IMR-90 (cell line): ENCODE data around the gene GPR158. TPM values are rescaled to one million over a fixed set of nuclear protein-coding genes. Genes with fewer than 3 reads are reported as not detected.

Experiments
- ATAC-seq: fragments of 200-7000 bp; cut with Tn5 transposase; 2 replicates; pipeline ENCODE4 v1.9.1; 2020; ENCODE audit warnings: low read depth, mild to moderate bottlenecking, moderate library complexity
- BruUV-seq: library from RNA; stranded (reverse); fragments of 400-500 nt; replicated peaks from 2 replicates; lab custom pipeline; 2021; lab: Mats Ljungman, UMichigan
- CTCF ChIA-PET: fragments of 300-600 bp; formaldehyde crosslinking; extraction: SDS; loops from one replicate; lab custom pipeline; 2021; ENCODE audit warnings: antibody characterized with exemption; lab: Yijun Ruan, JAX
- POLR2A ChIA-PET: fragments of 300-600 bp; sonication (Branson Sonifier 250); formaldehyde crosslinking; loops from one replicate; lab custom pipeline; 2022; ENCODE audit warnings: antibody characterized with exemption; ENCODE audit not compliant: unreplicated experiment; lab: Charles Lee
- DNase-seq: peaks from one replicate; pipeline ENCODE4 v3.0.0; 2013
- H2AFZ ChIP-seq: replicated peaks from 2 replicates; pipeline ENCODE3; 2013; ENCODE audit warnings: low read length, mild to moderate bottlenecking; ENCODE audit not compliant: poor library complexity
- H2AK5ac ChIP-seq: 2 replicates; pipeline ENCODE4 v1.6.1; 2013; ENCODE audit warnings: low read depth, low read length, inconsistent platforms
- H2AK9ac ChIP-seq: replicated peaks from 2 replicates; pipeline ENCODE3; 2013; ENCODE audit warnings: mild to moderate bottlenecking, low read depth, low read length, moderate library complexity; ENCODE audit not compliant: poor library complexity
- H2BK120ac ChIP-seq: 2 replicates; pipeline ENCODE4 v1.6.1; 2013; ENCODE audit warnings: low read depth, low read length, inconsistent platforms
- H2BK15ac ChIP-seq: 3 replicates; pipeline ENCODE4 v1.6.1; 2013; ENCODE audit warnings: low read depth, low read length, inconsistent platforms
- H2BK20ac ChIP-seq: 2 replicates; pipeline ENCODE4 v1.6.1; 2013; ENCODE audit warnings: low read depth, mild to moderate bottlenecking, inconsistent platforms, low read length, moderate library complexity
- H2BK5ac ChIP-seq: 2 replicates; pipeline ENCODE4 v1.6.1; 2013; ENCODE audit warnings: mild to moderate bottlenecking, low read depth, low read length, inconsistent platforms; ENCODE audit not compliant: poor library complexity, severe bottlenecking
- H3K14ac ChIP-seq: replicated peaks from 2 replicates; pipeline ENCODE4 v1.6.1; 2013; ENCODE audit warnings: low read depth, low read length, inconsistent platforms
- H3K18ac ChIP-seq: 2 replicates; pipeline ENCODE4 v1.6.1; 2013; ENCODE audit warnings: low read depth, low read length, control low read depth
- H3K23ac ChIP-seq: 2 replicates; pipeline ENCODE4 v1.6.1; 2013; ENCODE audit warnings: low read depth, low read length, inconsistent platforms
- H3K27ac ChIP-seq: 2 replicates; pipeline ENCODE4 v1.5.1; 2013; ENCODE audit warnings: mild to moderate bottlenecking, control low read depth, low read length; ENCODE audit not compliant: insufficient read depth
- H3K27me3 ChIP-seq: 2 replicates; pipeline ENCODE4 v1.6.1; 2013; ENCODE audit warnings: low read length; ENCODE audit not compliant: control insufficient read depth, insufficient read depth
- H3K36me3 ChIP-seq: 2 replicates; pipeline ENCODE4 v1.6.1; 2013; ENCODE audit warnings: low read length, mixed read lengths; ENCODE audit not compliant: control insufficient read depth, insufficient read depth
- H3K4ac ChIP-seq: 2 replicates; pipeline ENCODE4 v1.6.1; 2013; ENCODE audit warnings: low read depth, low read length, inconsistent platforms
- H3K4me1 ChIP-seq: 2 replicates; pipeline ENCODE4 v1.6.1; 2013; ENCODE audit warnings: low read length, mixed read lengths; ENCODE audit not compliant: control insufficient read depth, insufficient read depth
- H3K4me2 ChIP-seq: 2 replicates; pipeline ENCODE4 v1.6.1; 2013; ENCODE audit warnings: low read depth, mild to moderate bottlenecking, control low read depth, low read length, moderate library complexity
- H3K4me3 ChIP-seq: 2 replicates; pipeline ENCODE4 v1.5.1; 2013; ENCODE audit warnings: low read depth, mild to moderate bottlenecking, control low read depth, low read length, moderate library complexity; ENCODE audit not compliant: insufficient read depth
- H3K56ac ChIP-seq: 2 replicates; pipeline ENCODE4 v1.6.1; 2013; ENCODE audit warnings: low read length, inconsistent platforms; ENCODE audit not compliant: insufficient read depth; ENCODE audit errors: extremely low read depth
- H3K79me1 ChIP-seq, 2 experiments: 2 replicates each; pipeline ENCODE4 v1.6.1; 2013; ENCODE audit warnings: low read length in 2 of 2, inconsistent platforms in 1 of 2, low read depth in 1 of 2
- H3K9ac ChIP-seq: 2 replicates; pipeline ENCODE4 v1.6.1; 2013; ENCODE audit warnings: low read depth, low read length, control low read depth
- H3K9me1 ChIP-seq: 2 replicates; pipeline ENCODE4 v1.6.1; 2013; ENCODE audit warnings: low read length, inconsistent platforms; ENCODE audit not compliant: insufficient read depth
- H3K9me3 ChIP-seq: 2 replicates; pipeline ENCODE4 v1.6.1; 2013; ENCODE audit warnings: low read length; ENCODE audit not compliant: control insufficient read depth, insufficient read depth
- H4K20me1 ChIP-seq: 2 replicates; pipeline ENCODE4 v1.6.1; 2013; ENCODE audit warnings: low read length, inconsistent platforms; ENCODE audit not compliant: insufficient read depth
- H4K5ac ChIP-seq: 2 replicates; pipeline ENCODE4 v1.6.1; 2013; ENCODE audit warnings: mild to moderate bottlenecking, low read depth, low read length, control low read depth
- H4K8ac ChIP-seq, 2 experiments: 2 replicates each; pipeline ENCODE4 v1.6.1; 2013; ENCODE audit warnings: low read depth in 2 of 2, low read length in 2 of 2, control low read depth in 1 of 2, inconsistent platforms in 1 of 2
- H4K91ac ChIP-seq: 2 replicates; pipeline ENCODE4 v1.6.1; 2013; ENCODE audit warnings: low read depth, low read length, inconsistent platforms; ENCODE audit not compliant: insufficient read depth
- CEBPB ChIP-seq: IDR thresholded peaks from 2 replicates; pipeline ENCODE4 v1.6.1; 2012; ENCODE audit warnings: low read depth, low read length, improper control_type of control experiment
- CHD1 ChIP-seq: IDR thresholded peaks from 2 replicates; pipeline ENCODE4 v1.6.1; 2012; ENCODE audit warnings: low read depth, low read length, improper control_type of control experiment
- MAZ ChIP-seq: IDR thresholded peaks from 2 replicates; pipeline ENCODE4 v1.6.1; 2012; ENCODE audit warnings: low read depth, mild to moderate bottlenecking, low read length, improper control_type of control experiment, moderate library complexity, borderline replicate concordance
- RFX5 ChIP-seq: IDR thresholded peaks from 2 replicates; pipeline ENCODE4 v1.8.0; 2012; ENCODE audit warnings: low read depth, mild to moderate bottlenecking, low read length, moderate library complexity
- WGBS, 2 experiments: methylation state at CpG; one replicate each; pipeline versions ENCODE4 v1.1.5 to v1.1.7; 2013; ENCODE audit warnings: missing lambda C conversion rate in 2 of 2; ENCODE audit not compliant: insufficient read length in 1 of 2; ENCODE audit errors: extremely low coverage in 2 of 2; 5-methylcytosine and 5-hydroxymethylcytosine counted together
- dilution Hi-C: fragments of 300-500 bp; cut with HindIII; formaldehyde crosslinking; loops from one replicate; pipeline ENCODE4 v1.14.3; 2018; ENCODE audit warnings: low sequenced_read_pairs; ENCODE audit not compliant: unreplicated experiment
- in situ Hi-C: fragments of 300-500 bp; cut with MboI; formaldehyde crosslinking; loops from 3 replicates; pipeline ENCODE4 v1.14.3; 2019; ENCODE audit warnings: low sequenced_read_pairs, inconsistent platforms, mixed read lengths
- intact Hi-C: fragments of 100-400 bp; cut with micrococcal nuclease; formaldehyde crosslinking; loops from 2 replicates; pipeline ENCODE4 v1.10.0; 2022
- polyA plus RNA-seq, 3 experiments: library from polyadenylated mRNA; depleted of rRNA; stranded (reverse); fragments of >200 nt; gene quantifications; 2 replicates each; pipeline ENCODE4 v1.2.3, GENCODE V29; 2012; ENCODE audit warnings: low replicate concordance in 1 of 3
- total RNA-seq: library from RNA; depleted of rRNA; stranded (reverse); fragments of >200 nt; gene quantifications from 2 replicates; pipeline ENCODE4 v1.2.3, GENCODE V29; 2012

The GPR158 gene
- total and polyA plus RNA-seq, 2 of the 4 experiments (the other 2 are of a cell fraction) = not detected

DNA sequence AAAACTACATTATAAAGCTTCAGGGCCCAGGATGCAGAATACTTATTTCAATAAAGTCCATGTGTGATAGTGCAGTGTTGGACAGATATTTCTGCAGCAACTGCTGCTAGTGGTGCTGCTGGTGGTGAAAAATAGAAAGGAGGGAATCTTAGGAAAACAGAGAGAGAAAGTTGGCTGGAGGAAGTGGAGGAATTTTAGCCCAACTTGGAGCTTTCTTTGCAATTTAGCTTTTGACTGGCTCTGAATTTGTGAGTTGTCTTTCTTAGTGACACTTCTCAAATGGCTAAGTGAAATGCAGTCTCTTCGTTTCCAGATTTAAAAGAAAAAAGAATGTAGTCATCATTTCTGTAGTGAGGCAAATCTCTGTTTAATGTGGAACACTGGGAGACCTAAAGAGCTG, 45.4 kb downstream of the GPR158 start:
- Histone ChIP-seq H2AK5ac (no peak overlapping the region), H3K18ac (no peak overlapping the region), H2BK15ac (no peak overlapping the region), H3K4ac (no peak overlapping the region), H3K79me1 (no peaks in the 10 kb centered on the region), H2AK9ac (no peak overlapping the region), H4K91ac (no peak overlapping the region), H4K8ac (no peak overlapping the region), H3K4me2 (no peak overlapping the region), H3K4me3 (no peak overlapping the region), H3K27ac (no peak overlapping the region), H2AFZ (no peak overlapping the region), H4K20me1 (no peaks in the 10 kb centered on the region), H2BK20ac (no peak overlapping the region), H2BK5ac (no peak overlapping the region), H3K9me3 (peaks cover 5% of the 10 kb centered on the region; the same call in 1 of the 2 replicates), H4K5ac (no peak overlapping the region), H3K56ac (no peak overlapping the region), H3K9me1 (no peaks in the 10 kb centered on the region), H2BK120ac (no peak overlapping the region), H3K14ac (no peak overlapping the region), H3K36me3 (no peaks in the 10 kb centered on the region), H3K27me3 (no peaks in the 10 kb centered on the region), H3K9ac (no peak overlapping the region), H3K4me1 (no peaks in the 10 kb centered on the region), H3K23ac (no peak overlapping the region)
- intact Hi-C loops = no loop called here
- BruUV-seq = no TSS peak
- no peak for ATAC-seq
- ChIA-PET POLR2A (no interaction called here), CTCF (no interaction called here)
- dilution Hi-C loops = no loop called here
- TF ChIP-seq CEBPB (no peak), CHD1 (no peak), MAZ (no peak), RFX5 (no peak)
- no peak for DNase-seq
- in situ Hi-C loops = no loop called here
- no CpG with 5 or more reads among the region's 1 CpG for WGBS, 2 experiments
